Superior temporal gyrus (tissue), 1 donor: ENCODE data around the gene NFYC.

Source experiments
- DNase-seq: peaks from one replicate; pipeline ENCODE4 v3.0.0-alpha.2; 2016; ENCODE audit errors: extremely low spot score

Gene NFYC

DNA sequence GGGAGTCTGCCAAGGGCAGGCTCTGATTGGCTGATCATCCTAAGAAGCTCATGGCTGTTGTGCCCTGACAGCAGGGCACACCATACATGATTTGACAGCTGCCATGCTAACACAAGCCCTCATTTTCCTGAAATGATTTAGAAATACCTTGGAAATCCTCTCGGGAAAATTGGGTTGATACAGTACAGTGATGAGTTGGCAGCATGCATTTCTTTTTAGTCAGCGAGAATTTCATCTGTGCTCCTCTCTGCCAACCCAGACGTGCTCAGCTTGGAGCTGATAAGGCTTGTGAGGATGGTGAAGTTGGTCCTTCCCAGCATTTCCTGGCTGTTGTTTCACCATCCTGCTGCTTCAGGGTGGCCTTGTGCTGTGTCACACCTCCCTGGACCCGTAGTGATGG lies 69.5 kb downstream of the NFYC start:
- DNase-seq: no peak

DNA sequence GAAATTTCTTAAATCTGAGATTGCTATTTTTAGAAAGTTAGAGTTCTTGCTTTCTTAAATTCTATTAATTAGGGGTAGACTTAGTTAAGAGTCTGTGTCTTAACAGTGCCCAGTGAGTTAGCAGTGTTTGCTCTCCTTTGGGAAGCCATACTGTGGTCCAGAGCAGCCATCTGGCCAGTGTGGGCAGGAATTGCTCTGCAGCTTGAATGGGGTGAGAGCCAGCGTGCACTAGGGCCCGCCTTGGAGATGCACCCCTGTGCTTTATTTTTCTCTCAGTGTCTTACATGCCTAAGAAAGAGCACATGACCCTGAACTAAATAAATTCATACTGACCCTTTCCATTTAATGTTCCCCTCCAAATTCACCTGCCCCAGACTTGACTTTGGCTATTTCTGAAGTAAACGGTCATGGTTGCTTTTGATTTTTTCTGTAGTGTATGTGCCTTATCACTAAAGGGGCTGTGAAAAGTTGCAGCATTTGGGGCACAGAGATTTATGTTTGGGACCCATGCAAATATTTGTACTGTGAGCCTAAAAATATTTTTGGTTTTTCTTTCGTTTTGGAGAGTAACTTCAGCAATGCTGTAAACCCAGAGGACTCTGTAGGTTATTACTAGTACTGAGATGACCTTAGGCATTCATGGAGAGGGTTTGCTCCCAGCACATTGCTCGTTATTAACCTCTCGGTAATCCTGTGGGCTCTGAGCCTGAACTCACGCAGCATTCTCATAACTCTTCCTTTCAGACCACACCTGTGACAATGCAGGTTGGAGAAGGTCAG lies 70.8 kb downstream of the NFYC start:
- no peak for DNase-seq

DNA sequence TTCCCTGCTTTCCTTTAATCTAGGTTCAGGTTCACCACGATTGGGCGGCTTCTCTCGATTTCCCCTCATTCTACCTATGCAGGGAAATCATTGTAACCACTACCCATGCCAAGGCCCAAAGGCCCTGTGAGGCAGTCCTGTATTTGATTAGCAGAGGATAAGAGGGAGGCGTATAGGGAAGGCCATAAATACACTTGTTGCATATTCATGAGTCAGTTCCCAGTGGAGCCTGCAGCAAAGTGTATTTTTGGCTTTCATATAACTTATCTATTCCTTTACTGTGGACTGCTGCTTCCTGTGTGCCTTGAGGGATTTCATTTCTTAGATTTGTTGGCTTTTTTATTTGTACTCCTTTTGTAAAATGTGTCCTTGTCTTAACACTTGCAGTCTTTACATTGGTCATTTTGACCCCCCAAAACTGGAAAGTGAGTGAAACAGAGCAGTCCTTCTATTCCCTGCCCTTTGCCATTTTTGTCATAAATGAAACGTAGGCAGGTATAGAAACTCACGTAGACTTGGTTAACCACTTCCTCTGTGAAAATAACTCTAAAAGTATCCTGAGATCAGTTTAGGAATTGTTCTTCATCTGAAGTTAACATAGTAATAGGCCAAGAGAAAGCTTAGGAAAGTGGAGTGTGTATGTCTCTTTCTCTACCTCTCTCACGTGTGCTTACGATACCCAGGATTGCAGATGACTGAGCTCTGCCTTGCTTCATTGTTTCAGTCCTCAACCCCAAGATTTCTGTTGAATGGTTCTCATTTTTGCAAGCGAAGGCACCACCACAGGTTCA lies 72.4 kb downstream of the NFYC start:
- no peak for DNase-seq

DNA sequence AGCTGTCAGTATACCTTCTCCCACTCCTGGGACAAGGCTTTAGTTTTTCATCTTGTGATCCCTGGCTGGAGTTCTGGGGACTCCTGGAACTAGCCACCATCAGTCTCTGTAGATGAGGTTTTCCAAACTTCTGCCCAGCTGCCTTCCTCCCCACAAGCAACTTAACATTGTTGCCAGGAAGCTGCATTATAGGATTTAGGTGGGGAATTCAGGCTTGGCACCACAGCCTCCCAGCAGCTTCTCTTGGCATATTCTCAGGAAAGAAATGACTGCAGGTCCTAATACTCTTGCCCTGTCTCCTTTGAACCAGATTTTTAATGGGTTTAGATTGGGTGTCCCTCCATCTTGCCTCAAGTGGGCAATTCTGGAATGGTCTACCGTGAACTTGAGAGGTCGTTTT lies 73.5 kb downstream of the NFYC start:
- no peak for DNase-seq

DNA sequence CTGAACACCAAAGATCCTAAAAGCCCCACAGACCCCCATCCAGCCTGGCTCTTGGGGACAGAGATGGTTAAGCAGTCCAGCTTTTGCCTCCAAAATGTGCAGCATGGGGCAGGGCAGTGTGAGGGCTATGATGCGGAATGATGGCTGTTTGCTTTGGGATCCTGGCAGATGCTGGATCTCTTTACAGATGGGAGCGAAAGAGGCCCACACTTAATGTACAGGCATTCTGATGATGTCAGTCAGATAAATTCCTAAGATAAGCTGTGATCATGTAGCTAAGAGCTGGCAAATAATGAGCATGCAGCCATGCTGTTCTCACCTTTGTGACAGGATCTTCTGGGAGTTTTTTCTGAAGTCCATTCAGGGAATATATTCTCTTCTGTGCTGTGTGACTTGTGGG lies 74.5 kb downstream of the NFYC start:
- DNase-seq: no peak

DNA sequence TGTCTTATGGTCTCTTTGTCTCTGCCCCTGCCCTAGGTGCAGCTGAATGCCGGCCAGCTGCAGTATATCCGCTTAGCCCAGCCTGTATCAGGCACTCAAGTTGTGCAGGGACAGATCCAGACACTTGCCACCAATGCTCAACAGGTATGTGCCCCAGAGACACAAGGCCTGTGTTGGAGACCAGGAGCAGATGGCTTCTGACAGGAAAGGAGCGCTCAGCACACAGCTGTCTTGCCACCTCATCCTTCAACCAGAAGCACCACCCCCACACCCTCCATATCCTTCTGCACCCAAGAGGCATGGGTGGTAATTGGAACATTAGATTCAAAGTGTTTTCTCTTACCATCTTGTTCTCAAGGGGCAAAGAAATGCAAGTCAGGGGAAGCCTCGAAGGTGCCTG lies 75.1 kb downstream of the NFYC start:
- DNase-seq: no peak

DNA sequence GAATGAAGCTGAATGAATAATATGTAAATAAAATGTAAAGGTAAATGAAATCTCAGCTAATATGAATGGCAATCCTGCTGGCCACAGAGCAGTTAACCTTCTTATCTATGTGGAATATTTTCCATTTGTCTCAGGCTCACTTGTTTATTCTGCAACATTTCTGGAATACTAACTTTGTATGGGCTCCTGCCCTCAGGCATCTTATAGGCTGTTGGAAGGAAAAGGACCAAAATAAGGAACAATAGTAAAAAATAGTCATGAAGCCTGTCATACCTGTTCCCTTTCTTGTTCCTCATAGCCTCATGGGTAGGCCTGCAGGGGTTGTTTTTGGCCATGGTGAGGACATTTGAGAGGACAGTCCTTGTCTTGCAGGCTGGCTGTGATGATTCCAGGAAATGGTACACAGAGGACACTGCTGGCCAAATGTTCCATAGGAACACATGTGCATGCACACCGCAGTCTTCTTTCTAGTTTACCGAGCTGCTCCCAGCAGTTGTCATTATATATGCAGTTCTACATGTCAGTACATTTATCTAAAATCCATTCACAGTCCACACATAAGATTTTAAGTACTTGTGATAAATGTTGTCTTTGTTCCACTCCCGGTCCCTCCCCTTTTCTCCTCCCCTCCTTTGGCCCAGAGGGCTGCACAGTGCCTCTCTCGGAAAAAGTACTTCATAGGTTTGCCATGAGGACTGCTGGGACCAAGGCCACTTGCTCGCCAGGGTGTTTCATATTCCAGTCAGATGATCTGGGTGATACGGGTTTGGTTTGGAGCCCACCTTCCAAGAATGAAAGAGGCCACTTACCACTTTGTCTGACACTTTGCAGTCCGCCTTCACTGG lies 76.9 kb downstream of the NFYC start:
- no peak for DNase-seq

DNA sequence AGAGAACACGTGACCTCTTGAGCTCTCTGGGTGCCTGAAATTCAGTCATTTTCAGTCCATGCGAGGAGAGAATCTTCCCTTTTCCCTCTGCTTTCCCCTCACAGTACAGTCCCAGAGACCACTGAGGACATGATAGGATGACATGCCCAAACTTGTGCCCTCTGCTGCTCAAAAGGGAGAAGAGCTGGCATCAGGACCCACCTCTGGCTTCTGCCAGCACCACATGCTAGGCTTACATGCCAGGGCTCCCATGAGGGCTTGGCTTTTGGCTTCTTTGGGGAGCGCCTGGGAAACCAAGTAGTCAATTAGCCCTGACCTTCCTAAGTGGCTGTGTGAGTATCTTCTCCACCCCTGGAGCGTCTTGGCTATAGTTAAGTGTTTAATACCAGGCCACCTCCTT lies 78.3 kb downstream of the NFYC start:
- DNase-seq: no peak

DNA sequence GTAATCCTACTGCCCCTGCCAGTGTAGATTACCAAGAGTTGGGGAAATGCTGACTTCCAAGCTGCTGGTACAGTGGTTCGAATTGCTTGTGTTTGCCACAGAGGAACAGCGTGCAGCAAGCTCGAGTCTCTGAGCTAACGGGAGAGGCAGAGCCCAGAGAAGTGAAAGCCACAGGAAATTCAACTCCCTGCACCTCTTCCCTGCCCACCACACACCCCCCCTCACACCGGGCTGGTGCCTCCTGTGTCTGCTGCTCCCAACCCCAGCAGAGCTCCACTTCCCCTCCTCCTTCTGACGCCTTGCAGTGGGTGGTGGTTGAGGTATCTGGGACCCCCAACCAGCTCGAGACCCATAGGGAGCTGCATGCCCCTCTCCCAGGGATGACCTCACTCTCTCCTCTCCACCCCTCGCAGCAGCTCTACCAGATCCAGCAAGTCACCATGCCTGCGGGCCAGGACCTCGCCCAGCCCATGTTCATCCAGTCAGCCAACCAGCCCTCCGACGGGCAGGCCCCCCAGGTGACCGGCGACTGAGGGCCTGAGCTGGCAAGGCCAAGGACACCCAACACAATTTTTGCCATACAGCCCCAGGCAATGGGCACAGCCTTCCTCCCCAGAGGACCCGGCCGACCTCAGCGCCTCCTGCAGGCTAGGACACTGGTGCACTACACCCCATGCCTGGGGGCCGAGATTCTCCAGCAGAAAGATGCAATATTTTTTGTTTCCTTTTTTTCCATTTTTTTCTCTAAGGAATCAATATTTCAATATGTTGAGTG lies 79.0 kb downstream of the NFYC start:
- no peak for DNase-seq

DNA sequence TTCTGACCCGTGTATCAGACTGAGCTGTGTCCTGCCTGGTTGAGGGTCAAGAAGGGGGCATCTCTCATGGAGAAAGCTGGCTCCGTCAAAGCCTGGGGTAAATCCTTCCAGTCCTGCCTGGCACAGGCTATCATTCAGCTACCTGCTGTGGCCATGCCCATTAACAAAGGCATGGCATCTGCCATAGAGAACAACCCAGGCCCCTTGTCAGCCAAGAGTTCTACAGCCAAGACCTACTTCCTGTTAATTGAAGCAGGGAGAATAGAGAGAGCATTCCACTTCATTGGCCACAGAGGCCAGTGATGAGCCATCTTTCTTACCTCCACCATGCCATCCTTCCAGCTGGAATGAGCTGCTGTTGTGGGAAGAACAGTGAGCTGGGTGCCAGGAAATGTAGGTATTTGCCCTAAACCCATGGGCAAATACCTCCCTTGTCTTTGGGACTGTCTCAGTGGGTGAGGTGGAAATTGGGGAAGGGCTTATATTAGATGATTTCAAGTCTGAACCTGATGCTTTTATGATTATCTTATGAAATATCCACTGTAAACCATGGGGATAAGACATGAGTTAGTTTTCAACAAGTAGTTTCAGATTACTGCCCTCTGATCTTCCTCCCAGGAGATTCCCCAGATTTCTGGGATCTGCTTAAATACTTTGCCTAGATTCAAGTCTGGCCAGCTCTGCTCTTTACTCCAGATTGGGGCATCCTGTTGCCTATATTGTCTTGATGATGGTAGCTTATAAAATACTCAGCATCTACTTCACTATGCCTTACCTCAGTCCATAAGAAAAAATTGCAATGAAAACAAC lies 80.8 kb downstream of the NFYC start:
- DNase-seq: no peak

DNA sequence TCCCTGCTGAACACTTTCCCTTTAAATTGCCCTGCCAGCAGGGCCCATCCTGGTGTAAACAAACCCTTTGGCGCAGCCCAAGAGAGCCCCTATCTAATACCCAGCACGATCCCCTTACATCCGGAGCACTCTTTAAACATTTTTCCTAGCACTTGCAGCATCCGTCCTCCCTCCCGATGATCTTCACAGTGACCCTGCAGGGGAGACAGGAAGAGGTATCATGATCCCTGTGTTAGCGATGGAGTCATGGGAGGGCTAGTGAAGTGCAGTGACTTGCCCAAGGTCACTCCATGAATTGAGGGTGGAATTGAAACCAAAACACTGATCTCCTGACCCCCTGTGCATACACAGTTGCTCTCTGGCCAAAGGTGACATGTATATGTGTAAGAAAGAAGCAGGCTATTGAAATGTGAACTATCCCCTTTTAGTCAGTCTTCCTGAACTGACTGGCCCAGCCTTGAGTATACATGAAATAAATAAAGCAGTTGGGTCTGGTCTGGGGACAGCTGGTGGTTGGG lies 82.3 kb downstream of the NFYC start:
- no peak for DNase-seq

DNA sequence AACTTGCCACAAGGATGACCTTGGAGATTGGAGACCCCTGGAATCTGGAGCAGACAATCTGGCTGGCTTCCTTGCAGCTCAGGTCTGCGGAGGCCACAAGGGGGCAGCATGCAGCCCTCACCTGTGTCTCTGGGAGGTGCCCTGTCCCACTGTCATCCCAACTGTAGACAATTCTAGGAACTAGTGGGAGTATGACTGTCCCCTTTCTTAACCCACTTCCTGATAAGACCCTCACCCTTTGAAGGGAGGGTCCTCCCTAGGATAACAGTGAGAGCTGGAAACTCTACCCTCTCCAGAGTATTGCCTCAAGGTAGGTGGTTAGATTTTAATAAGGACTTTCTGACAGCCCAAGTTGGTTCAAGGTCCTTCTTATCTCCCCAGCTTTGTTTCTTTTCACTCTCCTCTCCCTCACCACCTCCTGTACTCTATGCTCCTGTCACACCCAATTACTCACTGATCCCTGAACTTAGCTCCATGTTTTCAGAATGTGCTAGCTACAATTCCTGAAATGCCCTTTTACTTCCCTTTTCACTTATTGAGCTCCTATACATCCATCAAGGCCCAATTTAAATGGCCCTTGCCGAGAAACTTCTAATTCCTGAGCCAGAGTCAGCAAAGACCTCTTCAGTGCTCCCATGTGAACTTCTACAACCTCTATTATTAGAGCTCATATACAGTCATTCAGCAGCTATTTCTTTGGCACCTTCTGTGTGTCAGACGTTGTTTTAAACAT lies 82.9 kb downstream of the NFYC start:
- DNase-seq: peak; percentile 59

DNA sequence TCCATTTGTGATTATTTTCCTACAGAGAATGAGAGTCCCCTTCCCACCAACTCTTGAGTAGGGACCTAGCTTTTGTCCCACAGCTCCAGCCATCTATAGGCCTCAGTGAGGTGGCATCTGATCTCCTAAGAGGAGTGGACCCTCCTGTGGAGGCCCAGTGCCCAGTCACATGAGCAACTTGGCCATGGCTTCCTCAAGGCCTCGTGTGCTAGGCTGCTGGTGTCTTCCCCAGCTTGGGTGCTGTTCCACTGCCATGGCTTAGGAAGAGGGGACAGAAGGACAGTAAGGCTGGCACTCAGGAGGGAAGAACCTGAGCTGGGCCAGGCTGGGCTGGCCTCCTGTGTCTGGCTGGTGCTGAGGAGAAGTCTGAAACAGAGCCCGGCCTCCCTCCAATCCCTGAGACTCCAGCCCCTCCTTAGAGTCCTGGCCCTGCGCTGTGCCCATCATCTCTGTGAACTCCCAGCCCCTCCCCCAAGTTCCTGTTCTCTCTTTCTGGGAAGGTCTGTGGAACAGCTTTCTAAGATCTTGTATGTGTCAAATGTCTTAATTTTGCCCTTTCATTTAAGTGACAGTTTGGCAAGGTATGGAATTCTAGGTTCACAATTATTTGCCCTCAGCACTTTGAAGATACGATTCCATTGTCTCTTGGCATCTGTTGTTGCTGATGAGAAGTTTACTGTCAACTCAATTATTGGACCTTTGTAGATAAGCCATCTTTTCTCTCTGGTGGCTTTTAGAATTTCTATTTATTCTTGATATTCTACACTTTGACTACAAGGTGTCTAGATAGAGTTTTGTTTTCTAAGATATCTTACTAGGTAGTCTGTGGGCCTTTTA lies 85.0 kb downstream of the NFYC start:
- no peak for DNase-seq

DNA sequence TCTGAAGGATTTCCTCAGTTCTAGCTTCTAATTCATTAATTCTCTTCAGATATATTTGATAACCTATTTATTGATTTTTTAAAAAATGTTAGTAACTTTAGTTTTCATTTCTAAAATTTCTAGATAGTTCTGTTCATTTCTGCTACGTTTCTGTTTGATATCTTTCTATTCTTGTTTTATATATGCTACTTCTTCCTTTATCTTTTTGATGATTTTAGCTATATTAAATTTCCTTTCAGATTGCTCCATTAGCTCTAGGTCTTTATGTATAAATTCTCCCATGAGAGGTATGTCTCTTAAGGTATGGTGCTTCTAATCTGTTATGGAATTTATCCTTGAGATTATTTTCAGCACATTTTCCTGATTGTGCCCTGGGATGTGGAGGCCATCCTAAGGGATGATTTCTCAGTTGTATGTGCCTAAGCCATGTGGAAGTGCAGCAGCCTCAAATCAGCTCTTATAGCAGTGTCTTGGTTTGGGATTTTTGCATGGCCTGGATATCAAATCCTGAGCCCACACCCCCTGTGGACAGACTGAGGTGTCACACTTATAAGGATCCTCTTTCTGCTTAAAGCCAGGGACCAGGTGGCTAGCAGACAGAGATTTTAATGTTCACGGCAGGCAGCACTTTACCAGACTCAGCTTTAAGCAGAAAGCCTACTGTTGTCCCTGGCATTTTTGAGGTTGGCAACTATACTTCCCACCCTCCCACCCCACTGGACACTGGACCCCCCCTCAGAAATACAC lies 85.9 kb downstream of the NFYC start:
- no peak for DNase-seq

DNA sequence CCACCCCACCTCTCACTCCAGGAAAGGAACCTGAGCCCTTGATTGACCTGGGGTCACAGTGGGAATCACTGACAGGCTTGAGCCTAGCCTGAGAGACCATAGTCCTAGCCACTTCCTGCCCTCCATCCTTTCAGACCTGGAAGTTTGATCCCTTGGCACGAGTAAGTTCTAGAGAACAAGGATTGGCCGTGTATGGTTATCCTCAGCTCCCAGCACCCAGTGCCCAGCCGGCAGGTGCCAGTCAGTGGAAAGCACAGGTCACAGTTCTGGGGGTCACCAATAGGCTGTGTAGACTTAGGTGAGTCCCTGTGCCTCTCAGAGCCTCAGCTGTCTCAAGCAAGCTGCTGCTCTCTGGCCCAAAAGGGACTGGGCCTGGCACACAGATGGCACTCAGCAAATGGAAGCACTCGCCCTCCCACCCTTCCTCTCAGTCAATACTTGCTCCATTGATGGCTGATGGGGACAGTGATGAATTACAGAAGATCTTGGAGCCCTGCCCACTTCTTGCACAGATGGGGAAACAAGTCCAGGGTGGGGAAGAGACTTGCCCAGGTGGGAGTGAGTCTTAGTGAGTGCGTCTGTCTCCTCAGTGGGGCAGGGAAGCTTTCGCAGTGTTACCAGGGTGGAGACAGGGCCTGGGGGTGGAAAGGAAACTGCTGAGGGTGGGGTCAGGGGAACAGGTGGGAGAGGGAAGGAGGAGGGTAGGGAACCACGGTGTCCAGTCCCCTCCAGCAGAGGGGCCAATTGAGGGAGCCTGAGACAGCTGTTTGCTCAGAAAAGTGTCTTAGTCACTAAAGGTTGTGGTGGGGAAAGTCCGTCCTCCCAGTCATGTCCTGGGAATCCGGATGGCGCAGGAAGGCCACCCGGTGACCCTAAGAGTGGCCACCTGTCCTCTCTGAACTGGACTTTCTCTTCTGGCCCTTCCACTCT lies 89.4 kb downstream of the NFYC start:
- DNase-seq: no peak

DNA sequence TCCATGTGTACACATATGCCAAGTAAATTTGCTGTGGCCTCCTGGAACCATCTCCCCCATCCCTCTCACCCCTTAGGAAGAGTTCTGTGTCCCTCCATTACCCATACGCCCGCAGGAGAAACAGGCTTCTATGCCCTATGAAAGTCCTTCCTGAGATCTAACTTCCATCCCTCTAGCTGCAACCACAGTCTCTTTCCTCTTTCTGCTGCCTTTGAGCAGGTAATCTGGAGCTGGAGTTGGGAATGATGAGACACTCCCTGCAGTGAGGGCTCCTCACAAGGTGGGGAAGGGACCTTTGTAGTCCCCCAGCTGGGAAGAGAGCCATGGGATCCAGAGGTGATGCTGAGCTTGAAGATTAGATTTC lies 90.1 kb downstream of the NFYC start:
- no peak for DNase-seq

DNA sequence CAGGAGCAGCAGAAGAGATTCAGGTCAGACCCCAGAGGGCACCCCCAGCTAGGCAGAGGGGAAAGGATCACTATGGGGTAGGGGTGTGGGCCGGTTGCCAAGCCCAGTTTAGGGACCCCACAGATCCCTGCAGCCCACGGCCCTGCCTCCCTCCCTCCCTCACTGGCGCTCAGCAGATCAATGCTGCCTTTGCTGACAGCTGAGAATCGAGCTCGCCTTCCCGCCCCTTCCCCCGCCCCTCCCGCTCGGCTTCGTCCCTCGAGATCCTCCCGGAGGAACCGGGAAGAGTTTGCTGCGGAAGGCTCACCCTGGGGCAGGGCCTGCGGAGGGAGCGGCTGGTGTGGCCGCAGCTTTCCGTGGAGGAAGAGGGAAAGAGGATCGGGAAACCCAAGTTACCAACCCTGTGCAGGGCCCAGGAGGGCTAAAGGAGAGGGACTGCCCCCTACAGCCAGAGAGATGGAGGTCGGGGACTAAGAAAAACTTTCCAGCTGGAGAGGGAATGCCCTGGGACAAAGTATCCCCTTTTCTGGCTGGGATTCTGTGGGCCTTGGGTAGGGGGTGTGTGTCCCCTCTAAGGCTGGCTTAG lies 91.0 kb downstream of the NFYC start:
- no peak for DNase-seq
